ENCODE measurements around the gene NME2.

NME2 gene

GRCh38 chr17:51185763-51186332, 19.6 kb downstream of the NME2 start:
- H3K4me3 ChIP-seq (ENCODE audit: low read length), result no peak overlapping the region

GRCh38 chr17:51188271-51188833, 22.1 kb downstream of the NME2 start:
- Histone ChIP-seq H3K4me2 (ENCODE audit: low read length) (no peak overlapping the region), H3K36me3 (ENCODE audit: insufficient read depth, low read length) (peaks cover 42% of the 10 kb centered on the region), H3K9me3 (replicated peaks; ENCODE audit: low read length) (no peaks in the 10 kb centered on the region), H3K9ac (ENCODE audit: low read depth, low read length) (no peak overlapping the region), H3K4me3 (ENCODE audit: low read length) (no peak overlapping the region), H3K4me1 (ENCODE audit: control insufficient read depth, insufficient read depth, low read length) (no peaks in the 10 kb centered on the region), H3K27me3 (ENCODE audit: control insufficient read depth, insufficient read depth, low read length) (no peaks in the 10 kb centered on the region)

More at GRCh38 chr17:51185763-51186332, 19.6 kb downstream of the NME2 start:
- Histone ChIP-seq H3K9me3 (replicated peaks; ENCODE audit: low read length) (no peaks in the 10 kb centered on the region), H3K4me1 (ENCODE audit: control insufficient read depth, insufficient read depth, low read length) (no peaks in the 10 kb centered on the region), H3K27me3 (ENCODE audit: control insufficient read depth, insufficient read depth, low read length) (no peaks in the 10 kb centered on the region), H3K4me2 (ENCODE audit: low read length) (no peak overlapping the region), H3K36me3 (ENCODE audit: insufficient read depth, low read length) (peaks cover 41% of the 10 kb centered on the region), H3K9ac (ENCODE audit: low read depth, low read length) (no peak overlapping the region)

GRCh38 chr17:51189162-51189561, 23.0 kb downstream of the NME2 start:
- Histone ChIP-seq H3K27me3 (ENCODE audit: control insufficient read depth, insufficient read depth, low read length) (no peaks in the 10 kb centered on the region), H3K36me3 (ENCODE audit: insufficient read depth, low read length) (peaks cover 49% of the 10 kb centered on the region), H3K4me2 (ENCODE audit: low read length) (no peak overlapping the region), H3K9me3 (replicated peaks; ENCODE audit: low read length) (no peaks in the 10 kb centered on the region), H3K4me3 (ENCODE audit: low read length) (no peak overlapping the region), H3K9ac (ENCODE audit: low read depth, low read length) (no peak overlapping the region), H3K4me1 (ENCODE audit: control insufficient read depth, insufficient read depth, low read length) (no peaks in the 10 kb centered on the region)

GRCh38 chr17:51189628-51190027, 23.4 kb downstream of the NME2 start:
- Histone ChIP-seq H3K4me1 (ENCODE audit: control insufficient read depth, insufficient read depth, low read length) (no peaks in the 10 kb centered on the region), H3K9me3 (replicated peaks; ENCODE audit: low read length) (no peaks in the 10 kb centered on the region), H3K4me3 (ENCODE audit: low read length) (no peak overlapping the region), H3K9ac (ENCODE audit: low read depth, low read length) (no peak overlapping the region), H3K4me2 (ENCODE audit: low read length) (no peak overlapping the region), H3K36me3 (ENCODE audit: insufficient read depth, low read length) (peaks cover 49% of the 10 kb centered on the region), H3K27me3 (ENCODE audit: control insufficient read depth, insufficient read depth, low read length) (no peaks in the 10 kb centered on the region)

- Histone ChIP-seq H3K4me3 (ENCODE audit: low read length) (no peak overlapping the region), H3K36me3 (ENCODE audit: insufficient read depth, low read length) (peaks cover 43% of the 10 kb centered on the region), H3K4me1 (ENCODE audit: control insufficient read depth, insufficient read depth, low read length) (no peaks in the 10 kb centered on the region), H3K9ac (ENCODE audit: low read depth, low read length) (no peak overlapping the region), H3K27me3 (ENCODE audit: control insufficient read depth, insufficient read depth, low read length) (no peaks in the 10 kb centered on the region), H3K9me3 (replicated peaks; ENCODE audit: low read length) (no peaks in the 10 kb centered on the region), H3K4me2 (ENCODE audit: low read length) (no peak overlapping the region)
Observed at GRCh38 chr17:51191895-51192294, 25.7 kb downstream of the NME2 start.

- no peak overlapping the region for H3K4me2 ChIP-seq (ENCODE audit: low read length)
- no peaks in the 10 kb centered on the region for H3K9me3 ChIP-seq (replicated peaks; ENCODE audit: low read length)
- H3K9ac ChIP-seq (ENCODE audit: low read depth, low read length), result no peak overlapping the region
- no peak overlapping the region for H3K4me3 ChIP-seq (ENCODE audit: low read length)
- no peaks in the 10 kb centered on the region for H3K27me3 ChIP-seq (ENCODE audit: control insufficient read depth, insufficient read depth, low read length)
- peaks cover 60% of the 10 kb centered on the region for H3K36me3 ChIP-seq (ENCODE audit: insufficient read depth, low read length)
- no peaks in the 10 kb centered on the region for H3K4me1 ChIP-seq (ENCODE audit: control insufficient read depth, insufficient read depth, low read length)
Observed at GRCh38 chr17:51197754-51198153, 31.5 kb downstream of the NME2 start.

- no peaks in the 10 kb centered on the region for H3K4me1 ChIP-seq (ENCODE audit: control insufficient read depth, insufficient read depth, low read length)
- H3K4me3 ChIP-seq (ENCODE audit: low read length), result no peak overlapping the region
- H3K4me2 ChIP-seq (ENCODE audit: low read length), result no peak overlapping the region
- no peaks in the 10 kb centered on the region for H3K27me3 ChIP-seq (ENCODE audit: control insufficient read depth, insufficient read depth, low read length)
- H3K9me3 ChIP-seq (replicated peaks; ENCODE audit: low read length), result no peaks in the 10 kb centered on the region
- H3K9ac ChIP-seq (ENCODE audit: low read depth, low read length), result no peak overlapping the region
- peaks cover 56% of the 10 kb centered on the region for H3K36me3 ChIP-seq (ENCODE audit: insufficient read depth, low read length)
Observed at GRCh38 chr17:51200295-51200694, 34.1 kb downstream of the NME2 start.

- H3K9me3 ChIP-seq (replicated peaks; ENCODE audit: low read length), result no peaks in the 10 kb centered on the region
- no peak overlapping the region for H3K9ac ChIP-seq (ENCODE audit: low read depth, low read length)
- H3K4me3 ChIP-seq (ENCODE audit: low read length), result no peak overlapping the region
- peaks cover 52% of the 10 kb centered on the region for H3K36me3 ChIP-seq (ENCODE audit: insufficient read depth, low read length)
- no peaks in the 10 kb centered on the region for H3K4me1 ChIP-seq (ENCODE audit: control insufficient read depth, insufficient read depth, low read length)
- H3K4me2 ChIP-seq (ENCODE audit: low read length), result no peak overlapping the region
- H3K27me3 ChIP-seq (ENCODE audit: control insufficient read depth, insufficient read depth, low read length), result no peaks in the 10 kb centered on the region
Observed at GRCh38 chr17:51200846-51201245, 34.6 kb downstream of the NME2 start.

- H3K4me1 ChIP-seq (ENCODE audit: control insufficient read depth, insufficient read depth, low read length), result no peaks in the 10 kb centered on the region
- peaks cover 42% of the 10 kb centered on the region for H3K36me3 ChIP-seq (ENCODE audit: insufficient read depth, low read length)
Observed at GRCh38 chr17:51203838-51204237, 37.6 kb downstream of the NME2 start.

GRCh38 chr17:51214920-51215319, 48.7 kb downstream of the NME2 start:
- Histone ChIP-seq H3K9ac (ENCODE audit: low read depth, low read length) (no peak overlapping the region), H3K4me1 (ENCODE audit: control insufficient read depth, insufficient read depth, low read length) (no peaks in the 10 kb centered on the region), H3K36me3 (ENCODE audit: insufficient read depth, low read length) (peaks cover 50% of the 10 kb centered on the region), H3K4me2 (ENCODE audit: low read length) (no peak overlapping the region), H3K4me3 (ENCODE audit: low read length) (no peak overlapping the region), H3K9me3 (replicated peaks; ENCODE audit: low read length) (no peaks in the 10 kb centered on the region), H3K27me3 (ENCODE audit: control insufficient read depth, insufficient read depth, low read length) (no peaks in the 10 kb centered on the region)

More at GRCh38 chr17:51203838-51204237, 37.6 kb downstream of the NME2 start:
- Histone ChIP-seq H3K9me3 (replicated peaks; ENCODE audit: low read length) (no peaks in the 10 kb centered on the region), H3K9ac (ENCODE audit: low read depth, low read length) (no peak overlapping the region), H3K4me3 (ENCODE audit: low read length) (no peak overlapping the region), H3K27me3 (ENCODE audit: control insufficient read depth, insufficient read depth, low read length) (no peaks in the 10 kb centered on the region), H3K4me2 (ENCODE audit: low read length) (no peak overlapping the region)

- no peaks in the 10 kb centered on the region for H3K27me3 ChIP-seq (ENCODE audit: control insufficient read depth, insufficient read depth, low read length)
- no peak overlapping the region for H3K4me3 ChIP-seq (ENCODE audit: low read length)
- H3K4me2 ChIP-seq (ENCODE audit: low read length), result no peak overlapping the region
- no peak overlapping the region for H3K9ac ChIP-seq (ENCODE audit: low read depth, low read length)
- no peaks in the 10 kb centered on the region for H3K9me3 ChIP-seq (replicated peaks; ENCODE audit: low read length)
- H3K4me1 ChIP-seq (ENCODE audit: control insufficient read depth, insufficient read depth, low read length), result no peaks in the 10 kb centered on the region
- peaks cover 51% of the 10 kb centered on the region for H3K36me3 ChIP-seq (ENCODE audit: insufficient read depth, low read length)
Observed at GRCh38 chr17:51217946-51218345, 51.7 kb downstream of the NME2 start.

- Histone ChIP-seq H3K9ac (ENCODE audit: low read depth, low read length) (no peak overlapping the region), H3K4me1 (ENCODE audit: control insufficient read depth, insufficient read depth, low read length) (no peaks in the 10 kb centered on the region), H3K9me3 (replicated peaks; ENCODE audit: low read length) (no peaks in the 10 kb centered on the region), H3K4me2 (ENCODE audit: low read length) (no peak overlapping the region), H3K4me3 (ENCODE audit: low read length) (no peak overlapping the region), H3K27me3 (ENCODE audit: control insufficient read depth, insufficient read depth, low read length) (no peaks in the 10 kb centered on the region), H3K36me3 (ENCODE audit: insufficient read depth, low read length) (peaks cover 48% of the 10 kb centered on the region)
Observed at GRCh38 chr17:51221322-51221721, 55.1 kb downstream of the NME2 start.

All from skeletal muscle satellite cell (primary cell).